Fibroblast of lung (primary cell): Measurements from ENCODE around the gene EMID1. TPM values are rescaled to one million over a fixed set of nuclear protein-coding genes. Genes with fewer than 3 reads are reported as not detected.

Experiments used
- DNase-seq, 2 donors: peaks; one replicate each; pipeline versions ENCODE4 v3.0.0 to v3.0.0-alpha.2; 2010; ENCODE audit warnings: low read depth in 2 of 2
- H2AFZ ChIP-seq: 2 replicates; pipeline ENCODE4 v1.5.1; 2012; ENCODE audit warnings: low read length, control low read depth, inconsistent platforms
- H3K27ac ChIP-seq: 2 replicates; pipeline ENCODE4 v1.5.1; 2011; ENCODE audit warnings: low read length, control low read depth; ENCODE audit not compliant: insufficient read depth
- H3K27me3 ChIP-seq: 2 replicates; pipeline ENCODE4 v1.5.1; 2011; ENCODE audit warnings: mild to moderate bottlenecking, low read length; ENCODE audit not compliant: control insufficient read depth, insufficient read depth
- H3K36me3 ChIP-seq: 2 replicates; pipeline ENCODE4 v1.5.1; 2011; ENCODE audit warnings: low read length; ENCODE audit not compliant: control insufficient read depth, insufficient read depth
- H3K4me1 ChIP-seq: 2 replicates; pipeline ENCODE4 v1.5.1; 2011; ENCODE audit warnings: low read length; ENCODE audit not compliant: control insufficient read depth, insufficient read depth; ENCODE audit errors: extremely low read depth
- H3K4me2 ChIP-seq: 2 replicates; pipeline ENCODE4 v1.5.1; 2011; ENCODE audit warnings: low read length, control low read depth; ENCODE audit not compliant: insufficient read depth; ENCODE audit errors: extremely low read depth
- H3K4me3 ChIP-seq, 4 experiments: fragments of 200-600 bp in 1 of 4; sonication (generic) in 1 of 4; replicated peaks in 1 of 4; 2 replicates each; pipeline ENCODE4 v1.5.1; 2011 to 2016; ENCODE audit warnings: low read length in 4 of 4, low read depth in 3 of 4, mild to moderate bottlenecking in 3 of 4, control low read depth in 2 of 4, inconsistent platforms in 1 of 4, mixed read lengths in 1 of 4; ENCODE audit not compliant: insufficient read depth in 1 of 4; ENCODE audit errors: control extremely low read depth in 1 of 4
- H3K79me2 ChIP-seq: 2 replicates; pipeline ENCODE4 v1.5.1; 2012; ENCODE audit warnings: mild to moderate bottlenecking, low read length, inconsistent platforms; ENCODE audit not compliant: control insufficient read depth, insufficient read depth
- H3K9ac ChIP-seq: 2 replicates; pipeline ENCODE4 v1.5.1; 2011; ENCODE audit warnings: mild to moderate bottlenecking, low read length, control low read depth; ENCODE audit not compliant: insufficient read depth
- H3K9me3 ChIP-seq: 2 replicates; pipeline ENCODE4 v1.5.1; 2012; ENCODE audit warnings: low read depth, low read length; ENCODE audit not compliant: control insufficient read depth, insufficient read depth
- H4K20me1 ChIP-seq: 2 replicates; pipeline ENCODE4 v1.5.1; 2011; ENCODE audit warnings: low read length; ENCODE audit not compliant: control insufficient read depth, insufficient read depth; ENCODE audit errors: extremely low read depth
- CTCF ChIP-seq, 2 donors: IDR thresholded peaks in 1 of 2; conservative IDR thresholded peaks in 1 of 2; 1 replicate in 1 of 2; 2 replicates in 1 of 2; pipeline ENCODE4 v1.5.1; 2011 to 2012; ENCODE audit warnings: low read length in 2 of 2, control low read depth in 1 of 2, inconsistent platforms in 1 of 2, low read depth in 1 of 2, mild to moderate bottlenecking in 1 of 2
- EZH2 ChIP-seq: IDR thresholded peaks from 2 replicates; pipeline ENCODE4 v1.5.1; 2012; ENCODE audit warnings: low read length, control low read depth, mild to moderate bottlenecking; ENCODE audit errors: missing control alignments
- polyA plus RNA-seq, 2 donors: library from polyadenylated mRNA; depleted of rRNA in 1 of 2; stranded (reverse) in 1 of 2; unstranded in 1 of 2; fragments of >200 nt; gene quantifications; 2 replicates each; pipeline ENCODE4 v1.2.1, GENCODE V29; 2011 to 2012; ENCODE audit warnings: missing spikeins in 1 of 2
- total RNA-seq: library from RNA; depleted of rRNA; stranded (reverse); fragments of >200 nt; gene quantifications from 2 replicates; pipeline ENCODE4 v1.2.1, GENCODE V29; 2014

The EMID1 gene
- total and polyA plus RNA-seq, 2 donors (not counting 1 experiment from before 2014, with no cell fraction given) = 0.50 TPM; not detected in 1

DNA sequence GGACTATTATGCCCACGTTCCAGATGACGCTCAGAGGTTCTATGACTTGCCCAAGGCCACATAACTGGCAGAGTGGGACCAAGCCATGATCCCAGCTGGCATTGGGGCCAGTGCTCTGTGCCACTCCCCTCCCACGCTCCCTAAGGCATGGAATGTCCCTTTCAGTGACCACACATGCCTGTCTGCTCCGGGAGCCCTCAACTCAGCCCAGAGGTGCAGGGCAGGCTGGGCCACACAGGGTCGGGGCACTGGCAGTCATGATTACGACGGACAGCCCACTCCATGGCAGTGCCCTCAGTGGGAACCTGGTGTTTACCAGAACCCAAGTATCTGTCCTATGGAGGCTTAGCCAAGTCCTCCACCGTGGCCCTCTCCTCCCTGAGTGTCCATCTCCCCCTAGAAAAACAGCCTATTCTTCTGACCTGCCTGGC, 52.1 kb downstream of the EMID1 start:
- H2AFZ ChIP-seq = no peak overlapping the region
- DNase-seq = no peak
- TF ChIP-seq EZH2 = no peak
- TF ChIP-seq CTCF (conservative IDR thresholded peaks at IDR 0.05 in 1 of 2, IDR thresholded peaks at IDR 0.05 in 1 of 2; ENCODE audit: low read depth in 1 of 2, low read length in 2 of 2) = no peak

GRCh38 chr22:29258407-29259252, 52.9 kb downstream of the EMID1 start:
- no peak overlapping the region for H3K4me2 ChIP-seq
- no peaks in the 10 kb centered on the region for H3K4me1 ChIP-seq
- no peaks in the 10 kb centered on the region for H3K79me2 ChIP-seq
- no peak for DNase-seq
- no peaks in the 10 kb centered on the region for H3K36me3 ChIP-seq
- no peaks in the 10 kb centered on the region for H3K9me3 ChIP-seq
- TF ChIP-seq EZH2 (no peak), CTCF (conservative IDR thresholded peaks at IDR 0.05 in 1 of 2, IDR thresholded peaks at IDR 0.05 in 1 of 2; ENCODE audit: low read depth in 1 of 2, low read length in 2 of 2) (no peak)
- H3K4me3 ChIP-seq = no peak overlapping the region
- no peak overlapping the region for H2AFZ ChIP-seq
- H4K20me1 ChIP-seq = no peaks in the 10 kb centered on the region
- no peak overlapping the region for H3K27ac ChIP-seq
- no peaks in the 10 kb centered on the region for H3K27me3 ChIP-seq
- no peak overlapping the region for H3K9ac ChIP-seq

More for the DNA sequence above, 52.1 kb downstream of the EMID1 start:
- Histone ChIP-seq H3K4me1 (no peaks in the 10 kb centered on the region), H3K27me3 (no peaks in the 10 kb centered on the region), H3K36me3 (no peaks in the 10 kb centered on the region), H3K9ac (no peak overlapping the region), H4K20me1 (no peaks in the 10 kb centered on the region), H3K4me3 (no peak overlapping the region), H3K4me2 (no peak overlapping the region), H3K9me3 (no peaks in the 10 kb centered on the region), H3K79me2 (no peaks in the 10 kb centered on the region), H3K27ac (no peak overlapping the region)

DNA sequence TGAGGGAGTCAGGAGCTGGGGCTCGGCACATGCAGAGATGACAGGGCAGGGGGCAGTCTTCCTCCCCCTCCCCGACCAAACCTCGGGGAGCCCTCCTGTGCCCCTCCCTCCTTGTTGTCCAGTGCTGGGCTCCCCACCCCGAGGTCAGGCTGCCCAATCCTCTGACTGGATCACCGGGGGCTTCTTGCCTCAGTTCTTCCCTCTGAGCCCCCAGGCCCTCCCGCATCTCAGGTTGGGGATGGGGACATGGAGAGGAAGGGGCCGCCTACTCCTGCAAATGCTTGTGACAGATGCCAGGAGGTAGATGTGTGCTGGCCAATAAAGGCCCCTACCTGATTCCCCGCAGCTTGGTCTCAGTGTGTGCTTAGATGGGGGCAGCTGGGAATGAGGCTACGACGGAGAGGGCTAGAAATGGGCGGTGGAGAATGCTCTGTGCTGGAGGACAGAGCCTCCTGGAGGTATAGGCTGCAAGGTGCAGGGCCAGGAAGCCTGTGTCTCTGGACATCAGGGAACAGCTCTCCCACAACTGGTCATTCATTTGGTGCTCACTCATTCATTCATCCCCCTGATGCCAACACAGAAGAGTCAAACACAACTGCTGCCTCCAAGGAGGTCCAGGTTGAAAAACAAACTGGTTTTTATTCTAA, 53.7 kb downstream of the EMID1 start:
- Histone ChIP-seq H3K27ac (no peak overlapping the region), H3K4me3 (no peak overlapping the region), H3K27me3 (no peaks in the 10 kb centered on the region), H3K9ac (no peak overlapping the region), H4K20me1 (no peaks in the 10 kb centered on the region), H3K79me2 (no peaks in the 10 kb centered on the region), H2AFZ (no peak overlapping the region), H3K4me1 (no peaks in the 10 kb centered on the region), H3K9me3 (no peaks in the 10 kb centered on the region), H3K36me3 (peaks cover 5% of the 10 kb centered on the region), H3K4me2 (no peak overlapping the region)
- TF ChIP-seq CTCF (conservative IDR thresholded peaks at IDR 0.05 in 1 of 2, IDR thresholded peaks at IDR 0.05 in 1 of 2; ENCODE audit: low read depth in 1 of 2, low read length in 2 of 2) (no peak), EZH2 (no peak)
- DNase-seq = no peak
